HG02943 (cell line): ENCODE data around the gene ALMS1.

ENCODE experiments used
- ATAC-seq: cut with Tn5 transposase; IDR thresholded peaks from one replicate; pipeline ENCODE4 v1.9.1; 2021; ENCODE audit warnings: mild to moderate bottlenecking, low read depth, moderate library complexity; ENCODE audit not compliant: unreplicated experiment

Gene ALMS1

DNA sequence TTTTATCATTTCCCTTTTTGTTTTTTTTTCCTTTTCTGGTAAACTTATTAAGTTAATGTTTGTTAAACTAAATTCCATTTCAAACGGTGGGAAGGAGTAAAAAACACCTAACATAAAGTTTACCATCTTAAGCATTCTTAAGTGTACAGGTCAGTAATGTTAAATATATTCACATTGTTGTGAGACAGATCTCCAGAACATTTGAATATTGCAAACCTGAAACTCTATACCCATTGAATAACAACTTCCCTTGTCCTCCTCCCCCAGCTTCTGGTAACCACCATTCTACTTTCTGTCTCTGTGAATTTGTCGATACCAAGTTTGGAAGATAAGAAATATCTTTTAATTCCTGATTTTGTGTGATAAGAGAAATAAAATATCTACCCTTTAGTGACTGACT is 268.5 kb downstream of the ALMS1 start:
- ATAC-seq = no peak
